ENCODE measurements around the gene PCDHGA8.
"Not testable (repeated sequence)": the region's sequence is repeated elsewhere in the genome, so short reads cannot be mapped to it uniquely, and the experiment has no call there.

The PCDHGA8 gene

DNA sequence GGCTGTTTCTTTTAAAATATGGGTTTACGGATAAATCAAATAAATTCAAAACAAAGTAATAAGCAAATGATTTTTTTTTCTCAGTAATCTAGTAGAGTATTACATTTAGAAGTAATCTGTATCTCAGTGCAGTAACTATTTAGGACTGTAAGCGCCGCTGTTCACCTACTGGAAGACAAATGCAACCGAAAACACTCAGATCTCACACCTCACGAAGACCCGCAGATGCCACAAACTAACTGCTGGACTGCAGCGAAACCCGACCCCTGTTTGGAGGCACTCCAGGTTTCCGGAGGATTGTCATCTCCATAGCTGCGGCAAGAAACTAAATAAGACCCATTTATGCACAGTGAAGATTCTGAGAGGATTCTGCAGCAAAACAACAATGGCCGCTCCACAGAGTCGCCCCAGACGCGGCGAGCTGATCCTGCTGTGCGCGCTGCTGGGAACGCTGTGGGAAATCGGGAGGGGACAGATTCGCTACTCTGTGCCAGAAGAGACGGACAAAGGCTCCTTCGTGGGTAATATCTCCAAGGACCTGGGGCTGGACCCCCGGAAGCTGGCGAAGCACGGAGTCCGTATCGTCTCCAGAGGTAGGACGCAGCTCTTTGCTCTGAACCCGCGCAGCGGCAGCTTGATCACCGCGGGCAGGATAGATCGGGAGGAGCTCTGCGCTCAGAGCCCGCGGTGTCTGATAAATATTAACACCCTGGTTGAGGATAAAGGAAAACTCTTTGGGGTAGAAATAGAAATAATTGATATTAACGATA, at the start of gene PCDHGA8:
Gene PCDHGA8, plus strand, starts transcription at position 205 of the 770 bp plus-strand sequence. Its CDS starts 181 bp downstream, at position 386.
- no peak for DNase-seq (ENCODE audit: low spot score)

- no peak for DNase-seq (ENCODE audit: low spot score)
Measured at GRCh38 chr5:141342773-141343172, 49.7 kb upstream of the PCDHGA8 start.

DNA sequence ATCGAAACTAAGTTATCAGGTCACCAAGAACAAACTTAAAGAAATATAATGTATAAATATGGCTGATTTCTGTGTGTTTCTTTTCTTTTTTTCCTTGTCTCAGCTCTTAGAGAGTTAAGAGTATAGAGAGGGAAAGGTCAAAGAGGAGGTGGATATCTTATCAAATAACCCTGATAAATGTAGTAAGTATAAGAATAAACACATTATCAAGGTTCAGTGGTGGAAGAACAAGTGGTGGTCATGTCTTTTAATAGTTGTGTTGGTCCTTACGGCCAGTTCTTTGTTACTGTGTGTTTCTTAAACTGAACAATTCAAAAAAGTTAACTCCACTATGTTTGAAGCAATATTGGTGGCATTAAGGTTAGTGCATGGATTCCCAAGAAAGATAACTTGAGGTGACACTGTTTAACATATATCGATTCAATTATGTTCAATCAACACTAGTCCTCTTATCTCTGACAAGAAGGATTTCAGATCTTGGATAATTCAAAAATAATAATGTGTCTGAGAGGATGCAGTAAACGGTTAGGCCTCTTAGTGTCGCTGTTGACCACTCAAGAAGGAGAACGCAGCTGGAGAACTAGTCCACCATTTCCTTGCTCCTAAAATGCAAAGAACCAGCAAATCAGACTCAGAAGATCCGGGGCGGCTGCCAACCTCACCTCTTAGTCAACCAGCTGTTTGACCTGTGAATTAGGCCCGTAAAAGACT, 49.0 kb upstream of the PCDHGA8 start, which contains the start of gene PCDHGA3:
Gene PCDHGA3, plus strand, starts transcription at position 588 of the 711 bp plus-strand sequence. CDS start 205 bp downstream, outside the sequence.
- DNase-seq (ENCODE audit: low spot score): peak; percentile 67

- DNase-seq (ENCODE audit: low spot score): no peak
Measured at GRCh38 chr5:141343953-141344463, 48.4 kb upstream of the PCDHGA8 start.

GRCh38 chr5:141345327-141345726, 47.1 kb upstream of the PCDHGA8 start:
- DNase-seq (ENCODE audit: low spot score): no peak

DNA sequence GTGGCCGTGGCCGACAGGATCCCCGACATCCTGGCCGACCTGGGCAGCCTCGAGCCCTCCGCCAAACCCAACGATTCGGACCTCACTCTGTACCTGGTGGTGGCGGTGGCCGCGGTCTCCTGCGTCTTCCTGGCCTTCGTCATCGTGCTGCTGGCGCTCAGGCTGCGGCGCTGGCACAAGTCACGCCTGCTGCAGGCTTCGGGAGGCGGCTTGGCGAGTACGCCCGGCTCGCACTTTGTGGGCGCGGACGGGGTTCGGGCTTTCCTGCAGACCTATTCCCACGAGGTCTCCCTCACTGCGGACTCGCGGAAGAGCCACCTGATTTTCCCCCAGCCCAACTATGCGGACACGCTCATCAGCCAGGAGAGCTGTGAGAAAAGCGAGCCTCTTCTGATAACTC, 46.4 kb upstream of the PCDHGA8 start:
- not testable (repeated sequence) for DNase-seq (ENCODE audit: low spot score)

GRCh38 chr5:141349917-141350619, 42.4 kb upstream of the PCDHGA8 start, which contains the start of gene PCDHGB1:
Gene PCDHGB1 (plus strand): TSS chr5:141350099. CDS start chr5:141350261, 162 bp downstream.
- peak; percentile 84 for DNase-seq (ENCODE audit: low spot score)

DNA sequence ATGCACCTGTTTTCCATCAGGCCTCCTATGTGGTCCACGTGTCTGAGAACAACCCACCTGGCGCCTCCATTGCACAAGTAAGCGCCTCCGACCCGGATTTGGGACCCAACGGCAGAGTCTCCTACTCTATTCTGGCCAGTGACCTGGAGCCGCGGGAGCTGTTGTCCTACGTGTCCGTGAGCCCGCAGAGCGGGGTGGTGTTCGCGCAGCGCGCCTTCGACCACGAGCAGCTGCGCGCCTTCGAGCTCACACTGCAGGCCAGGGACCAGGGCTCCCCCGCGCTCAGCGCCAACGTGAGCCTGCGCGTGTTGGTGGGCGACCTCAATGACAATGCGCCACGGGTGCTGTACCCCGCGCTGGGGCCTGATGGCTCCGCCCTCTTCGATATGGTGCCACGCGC, 40.8 kb upstream of the PCDHGA8 start:
- DNase-seq (ENCODE audit: low spot score): no peak

- no peak for DNase-seq (ENCODE audit: low spot score)
Measured at GRCh38 chr5:141354900-141355469, 37.4 kb upstream of the PCDHGA8 start, which contains the start of gene PCDHGA4. Gene PCDHGA4 (plus strand): TSS chr5:141355021. CDS start chr5:141355108, 87 bp downstream.

- DNase-seq (ENCODE audit: low spot score): no peak
Measured at GRCh38 chr5:141355641-141356040, 36.8 kb upstream of the PCDHGA8 start.

DNA sequence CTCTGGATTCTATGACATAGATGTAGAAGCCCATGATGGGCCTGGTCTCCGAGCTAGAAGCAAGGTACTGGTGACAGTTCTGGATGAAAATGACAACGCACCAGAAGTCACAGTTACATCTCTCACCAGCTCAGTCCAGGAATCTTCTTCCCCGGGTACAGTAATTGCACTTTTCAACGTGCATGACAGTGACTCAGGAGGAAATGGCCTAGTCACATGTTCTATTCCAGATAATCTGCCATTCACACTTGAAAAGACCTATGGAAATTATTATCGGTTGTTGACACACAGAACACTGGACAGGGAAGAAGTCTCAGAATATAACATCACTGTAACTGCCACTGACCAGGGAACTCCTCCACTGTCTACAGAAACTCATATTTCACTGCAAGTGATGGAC, 36.3 kb upstream of the PCDHGA8 start:
- no peak for DNase-seq (ENCODE audit: low spot score)

DNA sequence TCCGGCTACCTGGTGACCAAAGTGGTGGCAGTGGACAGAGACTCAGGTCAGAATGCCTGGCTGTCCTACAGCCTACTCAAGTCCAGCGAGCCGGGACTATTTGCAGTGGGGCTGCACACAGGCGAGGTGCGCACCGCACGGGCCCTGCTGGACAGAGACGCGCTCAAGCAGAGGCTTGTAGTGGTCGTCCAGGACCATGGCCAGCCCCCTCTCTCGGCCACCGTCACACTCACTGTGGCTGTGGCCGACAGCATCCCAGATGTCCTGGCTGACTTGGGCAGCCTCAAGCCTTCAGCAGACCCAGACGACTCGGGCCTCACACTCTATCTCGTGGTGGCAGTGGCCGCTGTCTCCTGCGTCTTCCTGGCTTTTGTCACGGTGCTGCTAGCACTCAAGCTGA, 35.5 kb upstream of the PCDHGA8 start:
- no peak for DNase-seq (ENCODE audit: low spot score)

GRCh38 chr5:141359790-141360426, 32.5 kb upstream of the PCDHGA8 start, which contains the start of gene PCDHGB2:
Gene PCDHGB2 (plus strand): TSS chr5:141359994. CDS start chr5:141360136, 142 bp downstream.
- peak; percentile 67 for DNase-seq (ENCODE audit: low spot score)

DNA sequence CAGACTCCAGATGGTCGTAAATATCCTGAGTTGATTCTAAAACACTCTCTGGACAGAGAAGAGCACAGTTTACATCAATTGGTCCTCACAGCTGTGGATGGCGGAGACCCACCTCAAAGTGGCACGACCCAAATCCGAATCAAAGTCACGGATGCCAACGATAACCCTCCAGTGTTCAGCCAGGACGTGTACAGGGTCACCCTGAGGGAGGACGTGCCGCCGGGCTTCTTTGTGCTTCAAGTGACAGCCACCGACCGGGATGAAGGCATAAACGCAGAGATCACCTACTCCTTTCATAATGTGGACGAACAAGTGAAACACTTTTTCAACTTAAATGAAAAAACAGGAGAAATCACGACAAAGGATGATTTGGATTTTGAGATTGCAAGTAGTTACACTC, 31.7 kb upstream of the PCDHGA8 start:
- no peak for DNase-seq (ENCODE audit: low spot score)

DNA sequence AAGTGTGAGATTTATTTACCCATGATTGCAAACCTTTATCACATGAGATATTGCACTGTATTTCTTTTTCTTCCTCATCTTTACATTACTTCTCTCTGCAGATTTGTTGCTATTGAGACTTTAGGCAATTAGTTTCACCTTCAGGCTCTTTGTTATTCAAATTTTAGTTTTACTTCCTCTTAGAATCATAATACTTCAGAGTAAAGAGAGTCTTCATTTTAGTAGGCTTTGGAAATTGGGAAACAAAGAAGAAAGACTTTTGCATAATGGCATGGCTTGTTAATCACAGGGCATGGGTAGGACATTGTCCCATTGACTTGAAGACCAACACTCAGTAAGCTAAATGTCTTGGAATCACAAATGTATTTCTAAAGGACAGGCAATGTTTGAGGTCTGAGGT, 29.7 kb upstream of the PCDHGA8 start:
- no peak for DNase-seq (ENCODE audit: low spot score)

- peak; percentile 44 for DNase-seq (ENCODE audit: low spot score)
Measured at GRCh38 chr5:141363952-141364660, 28.3 kb upstream of the PCDHGA8 start, which contains the start of gene PCDHGA5. Gene PCDHGA5 (plus strand): TSS chr5:141364162. CDS start chr5:141364331, 169 bp downstream.

- no peak for DNase-seq (ENCODE audit: low spot score)
Measured at GRCh38 chr5:141366016-141366896, 26.2 kb upstream of the PCDHGA8 start.

- peak; percentile 80 for DNase-seq (ENCODE audit: low spot score)
Measured at GRCh38 chr5:141369994-141370848, 22.2 kb upstream of the PCDHGA8 start, which contains the start of gene PCDHGB3. Gene PCDHGB3 (plus strand): TSS chr5:141370242. CDS start chr5:141370395, 153 bp downstream.
